Activated T-helper 1 cell treated with anti-CD3 and anti-CD28 coated beads, Interleukin-12 subunit alpha, Interleukin-12 subunit beta, Interleukin-2, Interleukin-4 antibody, amounts not matched to agents 30 ng/mL and 10 ng/mL and 1 ng/mL, durations not matched to agents 14 hours and 24 hours and 36 hours (primary cell): ENCODE results near the gene STING1. TPM values are rescaled to one million over a fixed set of nuclear protein-coding genes. Genes with fewer than 3 reads are reported as not detected.
"Not testable (repeated sequence)": the region's sequence is repeated elsewhere in the genome, so short reads cannot be mapped to it uniquely, and the experiment has no call there.

ENCODE experiments used
- DNase-seq: peaks from one replicate; pipeline ENCODE4 v3.0.0; 2021; ENCODE audit warnings: low spot score
- H3K27ac Mint-ChIP-seq: one replicate; pipeline ENCODE4 v1.8.0; 2021; ENCODE audit warnings: mild to moderate bottlenecking, mixed read lengths
- H3K27me3 Mint-ChIP-seq: one replicate; pipeline ENCODE4 v1.8.0; 2022; ENCODE audit warnings: mild to moderate bottlenecking, moderate library complexity, mixed read lengths; ENCODE audit not compliant: insufficient read depth
- H3K36me3 Mint-ChIP-seq: one replicate; pipeline ENCODE4 v1.8.0; 2021; ENCODE audit warnings: low read depth, mixed read lengths
- H3K4me1 Mint-ChIP-seq: one replicate; pipeline ENCODE4 v1.8.0; 2021; ENCODE audit warnings: low read depth, mixed read lengths
- H3K4me3 Mint-ChIP-seq: one replicate; pipeline ENCODE4 v1.8.0; 2021; ENCODE audit warnings: mild to moderate bottlenecking, moderate library complexity, mixed read lengths
- H3K9me3 Mint-ChIP-seq: one replicate; pipeline ENCODE4 v1.8.0; 2021; ENCODE audit warnings: mixed read lengths
- intact Hi-C: fragments of 100-400 bp; cut with micrococcal nuclease; formaldehyde crosslinking; loops from one replicate; pipeline ENCODE4 v1.15.1; 2024
- total RNA-seq: library from RNA; stranded (reverse); gene quantifications from 2 replicates; pipeline ENCODE4 v1.2.3, GENCODE V29; 2022

The STING1 gene
- total RNA-seq, result 213 and 226 TPM in 2 replicates

GRCh38 chr5:139482050-139482889 lies at the start of gene STING1:
STING1 (minus strand) TSS chr5:139482758; CDS start chr5:139481704, 1,054 bp downstream.
- Mint-ChIP-seq H3K4me1 (peaks cover 45% of the 10 kb centered on the region), H3K4me3 (peak within 1 kb of the TSS; percentile 90), H3K36me3 (peaks cover 31% of the 10 kb centered on the region), H3K27me3 (no peaks in the 10 kb centered on the region), H3K27ac (peak within 1 kb of the TSS; percentile 88), H3K9me3 (no peaks in the 10 kb centered on the region)
- intact Hi-C loops, result loop anchor here (1.0 to 2.0 kb wide), 8 partner anchors 8 to 78 kb away; partner anchors contain the start of genes DNAJC18 and SPATA24
- DNase-seq, result peak; percentile 57

GRCh38 chr5:139531772-139532169 lies 49.2 kb upstream of the STING1 start:
- H3K27ac Mint-ChIP-seq, result no peak overlapping the region
- no peak overlapping the region for H3K4me3 Mint-ChIP-seq
- H3K9me3 Mint-ChIP-seq, result no peaks in the 10 kb centered on the region
- intact Hi-C loops, result no loop called here
- no peak for DNase-seq
- no peaks in the 10 kb centered on the region for H3K36me3 Mint-ChIP-seq
- no peaks in the 10 kb centered on the region for H3K4me1 Mint-ChIP-seq
- no peaks in the 10 kb centered on the region for H3K27me3 Mint-ChIP-seq

GRCh38 chr5:139530079-139530478 lies 47.5 kb upstream of the STING1 start:
- H3K4me1 Mint-ChIP-seq, H3K27ac Mint-ChIP-seq, H3K27me3 Mint-ChIP-seq, intact Hi-C loops, H3K9me3 Mint-ChIP-seq, DNase-seq, H3K36me3 Mint-ChIP-seq, H3K4me3 Mint-ChIP-seq: not testable (repeated sequence)

DNA sequence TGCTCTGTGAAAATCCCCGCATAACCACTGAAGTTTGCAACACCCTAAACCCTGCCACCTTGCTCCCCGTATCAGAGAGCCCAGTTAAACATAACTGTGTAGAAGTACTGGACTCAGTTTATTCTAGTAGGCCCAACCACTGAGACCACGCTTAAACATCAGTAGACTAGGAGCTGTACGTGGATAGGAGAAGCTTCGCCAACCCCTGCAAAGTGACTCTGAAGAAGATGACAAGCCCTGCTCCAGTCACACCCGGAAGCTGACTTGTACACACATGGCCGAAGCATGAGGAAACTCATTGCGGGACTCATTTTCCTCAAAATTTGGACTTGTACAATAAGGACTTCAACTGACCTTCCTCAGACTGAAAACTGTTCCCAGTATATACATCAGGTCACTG lies 46.1 kb upstream of the STING1 start:
- DNase-seq, H3K4me3 Mint-ChIP-seq, H3K27ac Mint-ChIP-seq, intact Hi-C loops, H3K36me3 Mint-ChIP-seq, H3K4me1 Mint-ChIP-seq, H3K9me3 Mint-ChIP-seq, H3K27me3 Mint-ChIP-seq: not testable (repeated sequence)

DNA sequence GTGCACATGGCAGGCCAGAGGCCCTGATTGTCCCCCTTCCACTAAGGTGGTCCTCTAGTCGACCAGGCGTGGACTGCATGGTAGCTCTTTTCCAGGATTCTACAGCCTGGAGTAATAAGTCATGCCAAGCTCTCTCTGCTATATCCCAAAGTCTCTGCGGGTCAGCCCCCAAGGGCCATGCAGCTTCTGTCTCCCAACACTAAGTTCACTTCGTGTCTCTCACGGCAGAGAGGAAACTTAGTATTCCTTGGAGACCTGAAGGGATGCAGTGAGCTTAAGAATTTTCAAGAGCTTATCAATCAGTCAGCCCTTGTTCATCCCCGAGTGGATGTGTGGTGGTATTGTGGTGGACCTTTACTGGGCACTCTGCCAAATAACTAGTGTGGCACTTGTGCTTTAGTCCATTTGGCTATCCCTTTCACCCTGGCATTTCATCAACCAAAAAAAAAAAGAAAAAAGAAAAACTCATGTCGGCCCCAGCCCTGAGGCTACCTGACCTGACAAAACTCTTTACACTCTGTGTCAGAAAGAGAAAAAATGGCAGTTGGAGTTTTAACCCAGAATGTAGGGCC lies 45.4 kb upstream of the STING1 start:
- DNase-seq, H3K36me3 Mint-ChIP-seq, H3K4me1 Mint-ChIP-seq, H3K27ac Mint-ChIP-seq, H3K4me3 Mint-ChIP-seq, H3K9me3 Mint-ChIP-seq, H3K27me3 Mint-ChIP-seq, intact Hi-C loops: not testable (repeated sequence)

DNA sequence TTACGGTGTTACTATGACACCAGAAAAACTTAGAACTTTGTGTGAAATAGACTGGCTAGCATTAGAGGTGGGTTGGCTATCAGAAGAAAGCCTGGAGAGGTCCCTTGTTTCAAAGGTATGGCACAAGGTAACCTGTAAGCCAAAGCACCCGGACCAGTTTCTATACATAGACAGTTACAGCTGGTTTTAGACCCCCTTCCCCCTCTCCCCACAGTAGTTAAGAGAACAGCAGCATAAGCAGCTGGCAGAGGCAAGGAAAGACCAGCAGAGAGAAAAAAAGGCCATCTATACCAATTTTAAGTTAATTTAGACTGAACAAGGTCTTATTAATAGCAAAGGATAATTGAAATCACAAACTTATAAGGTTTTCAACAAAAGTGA lies 44.5 kb upstream of the STING1 start:
- H3K27me3 Mint-ChIP-seq, H3K36me3 Mint-ChIP-seq, H3K4me1 Mint-ChIP-seq, H3K27ac Mint-ChIP-seq, H3K4me3 Mint-ChIP-seq, DNase-seq, H3K9me3 Mint-ChIP-seq, intact Hi-C loops: not testable (repeated sequence)

GRCh38 chr5:139526309-139527089 lies 43.9 kb upstream of the STING1 start:
- H3K4me1 Mint-ChIP-seq, intact Hi-C loops, DNase-seq, H3K9me3 Mint-ChIP-seq, H3K27me3 Mint-ChIP-seq, H3K36me3 Mint-ChIP-seq, H3K4me3 Mint-ChIP-seq, H3K27ac Mint-ChIP-seq: not testable (repeated sequence)

GRCh38 chr5:139525586-139526308 lies 43.2 kb upstream of the STING1 start:
- H3K27me3 Mint-ChIP-seq, H3K36me3 Mint-ChIP-seq, H3K27ac Mint-ChIP-seq, H3K9me3 Mint-ChIP-seq, H3K4me3 Mint-ChIP-seq, intact Hi-C loops, DNase-seq, H3K4me1 Mint-ChIP-seq: not testable (repeated sequence)

- Mint-ChIP-seq H3K4me1 (no peaks in the 10 kb centered on the region), H3K9me3 (no peaks in the 10 kb centered on the region), H3K36me3 (no peaks in the 10 kb centered on the region), H3K27ac (no peak overlapping the region), H3K27me3 (peaks cover 2% of the 10 kb centered on the region), H3K4me3 (no peak overlapping the region)
- intact Hi-C loops, result no loop called here
- DNase-seq, result no peak
These were observed 42.5 kb upstream of the STING1 start for GRCh38 chr5:139524940-139525585.

DNA sequence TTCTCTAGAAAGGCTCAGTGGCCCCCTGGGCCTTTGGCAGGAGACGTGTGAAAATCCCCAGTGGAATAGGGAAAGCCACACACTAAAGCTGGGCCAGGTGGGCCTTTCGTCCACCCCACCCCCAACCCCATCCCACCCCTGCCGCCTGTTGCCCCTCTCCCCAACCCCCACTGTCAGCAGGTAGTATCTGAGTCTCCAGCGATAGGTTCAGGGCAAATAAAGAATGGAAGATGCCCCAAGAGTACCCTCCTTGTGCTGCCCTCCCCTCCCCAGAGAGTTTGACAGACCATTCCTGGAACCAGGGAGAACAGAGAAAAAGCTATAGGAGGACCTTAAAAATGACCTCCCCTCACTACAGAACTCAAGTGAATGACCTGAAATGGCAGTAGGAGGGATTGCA lies 41.9 kb upstream of the STING1 start:
- intact Hi-C loops, result no loop called here
- no peaks in the 10 kb centered on the region for H3K36me3 Mint-ChIP-seq
- no peaks in the 10 kb centered on the region for H3K9me3 Mint-ChIP-seq
- no peaks in the 10 kb centered on the region for H3K4me1 Mint-ChIP-seq
- H3K27me3 Mint-ChIP-seq, result peaks cover 2% of the 10 kb centered on the region
- H3K4me3 Mint-ChIP-seq, result no peak overlapping the region
- DNase-seq, result no peak
- H3K27ac Mint-ChIP-seq, result no peak overlapping the region

- Mint-ChIP-seq H3K9me3 (no peaks in the 10 kb centered on the region), H3K27ac (no peak overlapping the region), H3K4me1 (peaks cover 3% of the 10 kb centered on the region), H3K4me3 (no peak overlapping the region), H3K27me3 (peaks cover 2% of the 10 kb centered on the region), H3K36me3 (peaks cover 2% of the 10 kb centered on the region)
- intact Hi-C loops, result no loop called here
- DNase-seq, result no peak
These were observed 41.3 kb upstream of the STING1 start for GRCh38 chr5:139523635-139524445.
